AG08395 (cell line): Measurements from ENCODE around the gene TET2.

Experiments
- DNase-seq: peaks from one replicate; pipeline ENCODE4 v3.0.0; 2012; ENCODE audit warnings: mixed read lengths, low spot score

The TET2 gene

GRCh38 chr4:105146276-105147015 lies at the start of gene TET2:
Gene TET2 (plus strand): TSS chr4:105146876. CDS start chr4:105233943, 87,067 bp downstream.
- DNase-seq: peak; percentile 72

GRCh38 chr4:105102016-105102415 lies 44.7 kb upstream of the TET2 start:
- DNase-seq: no peak

GRCh38 chr4:105106426-105106825 lies 40.2 kb upstream of the TET2 start:
- DNase-seq: no peak

- no peak for DNase-seq
Measured at GRCh38 chr4:105107095-105107856, 39.4 kb upstream of the TET2 start.

- DNase-seq: no peak
Measured at GRCh38 chr4:105108971-105109370, 37.7 kb upstream of the TET2 start.

- DNase-seq: no peak
Measured at GRCh38 chr4:105112274-105112673, 34.4 kb upstream of the TET2 start.

GRCh38 chr4:105113800-105114199 lies 32.9 kb upstream of the TET2 start:
- DNase-seq: no peak

- DNase-seq: no peak
Measured at GRCh38 chr4:105116616-105117319, 29.9 kb upstream of the TET2 start.

GRCh38 chr4:105119356-105119755 lies 27.3 kb upstream of the TET2 start:
- DNase-seq: no peak

GRCh38 chr4:105120626-105121025 lies 26.1 kb upstream of the TET2 start:
- no peak for DNase-seq

- no peak for DNase-seq
Measured at GRCh38 chr4:105122350-105122749, 24.3 kb upstream of the TET2 start.

GRCh38 chr4:105126311-105127169 lies 20.1 kb upstream of the TET2 start:
- DNase-seq: no peak

- DNase-seq: no peak
Measured at GRCh38 chr4:105127170-105127445, 19.6 kb upstream of the TET2 start.

GRCh38 chr4:105128208-105128607 lies 18.5 kb upstream of the TET2 start:
- no peak for DNase-seq

GRCh38 chr4:105129286-105130040 lies 17.2 kb upstream of the TET2 start:
- DNase-seq: no peak

- no peak for DNase-seq
Measured at GRCh38 chr4:105130945-105131344, 15.7 kb upstream of the TET2 start.

GRCh38 chr4:105133976-105134375 lies 12.7 kb upstream of the TET2 start:
- no peak for DNase-seq

- no peak for DNase-seq
Measured at GRCh38 chr4:105135785-105136184, 10.9 kb upstream of the TET2 start.

GRCh38 chr4:105137121-105137875 lies 9.4 kb upstream of the TET2 start:
- DNase-seq: no peak

- DNase-seq: no peak
Measured at GRCh38 chr4:105139646-105140045, 7.0 kb upstream of the TET2 start.
